ENCODE data around the gene PROP1. TPM values are rescaled to one million over a fixed set of nuclear protein-coding genes. Genes with fewer than 3 reads are reported as not detected.

PROP1 gene
- total RNA-seq, 1 donor from 2014 or later = not detected

GRCh38 chr5:177967221-177967887 lies 28.7 kb downstream of the PROP1 start:
- Histone ChIP-seq H3K36me3 (no peaks in the 10 kb centered on the region), H3K4me1 (no peaks in the 10 kb centered on the region), H3K4me3 (no peak overlapping the region), H3K27me3 (no peaks in the 10 kb centered on the region), H3K27ac (no peak overlapping the region), H3K9me3 (no peaks in the 10 kb centered on the region)
- DNase-seq (ENCODE audit: extremely low spot score in 2 of 2) = no peak
- intact Hi-C loops (cut with DNase I) = no loop called here
- no peak for TF ChIP-seq POLR2A (IDR thresholded peaks at IDR 0.05)
- TF ChIP-seq CTCF (IDR thresholded peaks at IDR 0.05) = no peak
- TF ChIP-seq POLR2AphosphoS5 (IDR thresholded peaks at IDR 0.05; ENCODE audit: insufficient read depth in 1 of 2, low read depth in 1 of 2) = no peak

- H3K36me3 ChIP-seq = no peaks in the 10 kb centered on the region
- no peak overlapping the region for H3K27ac ChIP-seq
- no peak for DNase-seq (ENCODE audit: extremely low spot score in 2 of 2)
- no peak overlapping the region for H3K4me3 ChIP-seq
- H3K9me3 ChIP-seq = no peaks in the 10 kb centered on the region
- H3K27me3 ChIP-seq = no peaks in the 10 kb centered on the region
- TF ChIP-seq CTCF (IDR thresholded peaks at IDR 0.05) (no peak), POLR2AphosphoS5 (IDR thresholded peaks at IDR 0.05; ENCODE audit: insufficient read depth in 1 of 2, low read depth in 1 of 2) (no peak), POLR2A (IDR thresholded peaks at IDR 0.05) (no peak)
- no peaks in the 10 kb centered on the region for H3K4me1 ChIP-seq
- intact Hi-C loops (cut with DNase I) = no loop called here
Measured at GRCh38 chr5:177966839-177967166, 29.2 kb downstream of the PROP1 start.

- intact Hi-C loops (cut with DNase I) = no loop called here
- Histone ChIP-seq H3K27ac (no peak overlapping the region), H3K4me1 (no peaks in the 10 kb centered on the region), H3K4me3 (no peak overlapping the region), H3K27me3 (no peaks in the 10 kb centered on the region), H3K9me3 (no peaks in the 10 kb centered on the region), H3K36me3 (no peaks in the 10 kb centered on the region)
- no peak for DNase-seq (ENCODE audit: extremely low spot score in 2 of 2)
- TF ChIP-seq POLR2A (IDR thresholded peaks at IDR 0.05) (no peak), CTCF (IDR thresholded peaks at IDR 0.05) (no peak), POLR2AphosphoS5 (IDR thresholded peaks at IDR 0.05; ENCODE audit: insufficient read depth in 1 of 2, low read depth in 1 of 2) (no peak)
Measured at GRCh38 chr5:177966009-177966838, 29.8 kb downstream of the PROP1 start.

- Histone ChIP-seq H3K4me3 (no peak overlapping the region), H3K9me3 (no peaks in the 10 kb centered on the region), H3K4me1 (no peaks in the 10 kb centered on the region), H3K27ac (no peak overlapping the region), H3K36me3 (no peaks in the 10 kb centered on the region), H3K27me3 (no peaks in the 10 kb centered on the region)
- intact Hi-C loops (cut with DNase I) = no loop called here
- no peak for DNase-seq (ENCODE audit: extremely low spot score in 2 of 2)
- TF ChIP-seq POLR2AphosphoS5 (IDR thresholded peaks at IDR 0.05; ENCODE audit: insufficient read depth in 1 of 2, low read depth in 1 of 2) = no peak
- TF ChIP-seq CTCF (IDR thresholded peaks at IDR 0.05) = no peak
- no peak for TF ChIP-seq POLR2A (IDR thresholded peaks at IDR 0.05)
Measured at GRCh38 chr5:177964471-177964870, 31.6 kb downstream of the PROP1 start.

GRCh38 chr5:177963966-177964365 lies 32.1 kb downstream of the PROP1 start:
- H3K9me3 ChIP-seq = no peaks in the 10 kb centered on the region
- no peak for TF ChIP-seq POLR2AphosphoS5 (IDR thresholded peaks at IDR 0.05; ENCODE audit: insufficient read depth in 1 of 2, low read depth in 1 of 2)
- DNase-seq (ENCODE audit: extremely low spot score in 2 of 2) = no peak
- no peak overlapping the region for H3K4me3 ChIP-seq
- no peaks in the 10 kb centered on the region for H3K36me3 ChIP-seq
- intact Hi-C loops (cut with DNase I) = no loop called here
- H3K27ac ChIP-seq = no peak overlapping the region
- H3K4me1 ChIP-seq = no peaks in the 10 kb centered on the region
- H3K27me3 ChIP-seq = no peaks in the 10 kb centered on the region

All from vagina (tissue), 2 donors.